ENCODE results near the gene OR6Q1. TPM values are rescaled to one million over a fixed set of nuclear protein-coding genes. Genes with fewer than 3 reads are reported as not detected.

Gene OR6Q1
- total RNA-seq, 1 experiment from 2014 or later: not detected

- TF ChIP-seq, protein P1, sequence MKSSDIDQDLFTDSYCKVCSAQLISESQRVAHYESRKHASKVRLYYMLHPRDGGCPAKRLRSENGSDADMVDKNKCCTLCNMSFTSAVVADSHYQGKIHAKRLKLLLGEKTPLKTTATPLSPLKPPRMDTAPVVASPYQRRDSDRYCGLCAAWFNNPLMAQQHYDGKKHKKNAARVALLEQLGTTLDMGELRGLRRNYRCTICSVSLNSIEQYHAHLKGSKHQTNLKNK (CRISPR knock-in tag; IDR thresholded peaks at IDR 0.05): no peak
- TF ChIP-seq, protein P2, sequence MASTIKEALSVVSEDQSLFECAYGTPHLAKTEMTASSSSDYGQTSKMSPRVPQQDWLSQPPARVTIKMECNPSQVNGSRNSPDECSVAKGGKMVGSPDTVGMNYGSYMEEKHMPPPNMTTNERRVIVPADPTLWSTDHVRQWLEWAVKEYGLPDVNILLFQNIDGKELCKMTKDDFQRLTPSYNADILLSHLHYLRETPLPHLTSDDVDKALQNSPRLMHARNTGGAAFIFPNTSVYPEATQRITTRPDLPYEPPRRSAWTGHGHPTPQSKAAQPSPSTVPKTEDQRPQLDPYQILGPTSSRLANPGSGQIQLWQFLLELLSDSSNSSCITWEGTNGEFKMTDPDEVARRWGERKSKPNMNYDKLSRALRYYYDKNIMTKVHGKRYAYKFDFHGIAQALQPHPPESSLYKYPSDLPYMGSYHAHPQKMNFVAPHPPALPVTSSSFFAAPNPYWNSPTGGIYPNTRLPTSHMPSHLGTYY (CRISPR knock-in tag; IDR thresholded peaks at IDR 0.05): no peak
- TF ChIP-seq ZNF263 (CRISPR knock-in tag; IDR thresholded peaks at IDR 0.05; ENCODE audit: low read depth) (no peak), NR2C2 (CRISPR knock-in tag; IDR thresholded peaks at IDR 0.05) (no peak), ZNF671 (CRISPR knock-in tag; IDR thresholded peaks at IDR 0.05) (no peak), TEAD4 (CRISPR knock-in tag; IDR thresholded peaks at IDR 0.05) (no peak), E2F5 (CRISPR knock-in tag; IDR thresholded peaks at IDR 0.05) (no peak), PREB (CRISPR knock-in tag; IDR thresholded peaks at IDR 0.05; ENCODE audit: borderline replicate concordance) (no peak), TP53 (CRISPR knock-in tag; IDR thresholded peaks at IDR 0.05) (no peak), AFF4 (CRISPR knock-in tag; IDR thresholded peaks at IDR 0.05; ENCODE audit: borderline replicate concordance) (no peak), RORB (CRISPR knock-in tag; IDR thresholded peaks at IDR 0.05) (no peak)
- TF ChIP-seq, protein P3, sequence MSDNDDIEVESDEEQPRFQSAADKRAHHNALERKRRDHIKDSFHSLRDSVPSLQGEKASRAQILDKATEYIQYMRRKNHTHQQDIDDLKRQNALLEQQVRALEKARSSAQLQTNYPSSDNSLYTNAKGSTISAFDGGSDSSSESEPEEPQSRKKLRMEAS (CRISPR knock-in tag; IDR thresholded peaks at IDR 0.05): no peak
- TF ChIP-seq, protein P4, sequence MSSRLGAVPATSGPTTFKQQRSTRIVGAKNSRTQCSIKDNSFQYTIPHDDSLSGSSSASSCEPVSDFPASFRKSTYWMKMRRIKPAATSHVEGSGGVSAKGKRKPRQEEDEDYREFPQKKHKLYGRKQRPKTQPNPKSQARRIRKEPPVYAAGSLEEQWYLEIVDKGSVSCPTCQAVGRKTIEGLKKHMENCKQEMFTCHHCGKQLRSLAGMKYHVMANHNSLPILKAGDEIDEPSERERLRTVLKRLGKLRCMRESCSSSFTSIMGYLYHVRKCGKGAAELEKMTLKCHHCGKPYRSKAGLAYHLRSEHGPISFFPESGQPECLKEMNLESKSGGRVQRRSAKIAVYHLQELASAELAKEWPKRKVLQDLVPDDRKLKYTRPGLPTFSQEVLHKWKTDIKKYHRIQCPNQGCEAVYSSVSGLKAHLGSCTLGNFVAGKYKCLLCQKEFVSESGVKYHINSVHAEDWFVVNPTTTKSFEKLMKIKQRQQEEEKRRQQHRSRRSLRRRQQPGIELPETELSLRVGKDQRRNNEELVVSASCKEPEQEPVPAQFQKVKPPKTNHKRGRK (CRISPR knock-in tag; IDR thresholded peaks at IDR 0.05; ENCODE audit: borderline replicate concordance): no peak
- TF ChIP-seq, protein P5, sequence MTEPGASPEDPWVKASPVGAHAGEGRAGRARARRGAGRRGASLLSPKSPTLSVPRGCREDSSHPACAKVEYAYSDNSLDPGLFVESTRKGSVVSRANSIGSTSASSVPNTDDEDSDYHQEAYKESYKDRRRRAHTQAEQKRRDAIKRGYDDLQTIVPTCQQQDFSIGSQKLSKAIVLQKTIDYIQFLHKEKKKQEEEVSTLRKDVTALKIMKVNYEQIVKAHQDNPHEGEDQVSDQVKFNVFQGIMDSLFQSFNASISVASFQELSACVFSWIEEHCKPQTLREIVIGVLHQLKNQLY (CRISPR knock-in tag; IDR thresholded peaks at IDR 0.05): no peak
Observed at GRCh38 chr11:58028687-58029411, 1.9 kb upstream of the OR6Q1 start (continued).

DNA sequence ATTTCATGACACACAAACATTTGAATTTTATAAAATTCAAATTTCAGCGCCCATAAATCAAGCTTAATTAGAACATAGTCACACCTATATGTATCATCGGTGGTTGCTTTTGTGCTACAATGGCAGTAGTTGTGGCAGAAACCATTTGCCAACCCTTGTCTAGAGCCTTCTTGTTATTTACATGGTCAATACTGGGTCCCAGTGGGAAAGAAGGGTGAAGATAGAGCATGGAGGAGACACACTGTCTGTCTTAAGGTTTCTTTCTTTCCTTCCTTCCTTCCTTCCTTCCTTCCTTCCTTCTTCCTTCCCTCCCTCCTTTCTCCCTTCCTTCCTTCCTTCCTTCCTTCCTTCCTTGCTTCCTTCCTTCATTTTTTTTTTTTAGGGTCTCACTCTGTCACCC, 3.7 kb downstream of the OR6Q1 start:
- ChIA-PET CTCF (no interaction called here), POLR2A (interaction anchor here (0.6 kb wide), 1 partner anchor 480 kb away, joined by 5 read pairs; no protein-coding TSS in a partner anchor)
- H3K27ac Mint-ChIP-seq: no peak overlapping the region
- DNase-seq (ENCODE audit: low spot score): no peak
- peaks cover 6% of the 10 kb centered on the region for H3K36me3 Mint-ChIP-seq
- ATAC-seq: no peak
- H3K4me3 Mint-ChIP-seq: no peak overlapping the region
- H3K4me1 Mint-ChIP-seq: no peaks in the 10 kb centered on the region
- peaks cover 33% of the 10 kb centered on the region for H3K9me3 Mint-ChIP-seq
- peaks cover 8% of the 10 kb centered on the region for H3K27me3 Mint-ChIP-seq (ENCODE audit: low read depth)
- no peak for TF ChIP-seq MYBL2 (CRISPR knock-in tag; IDR thresholded peaks at IDR 0.05)
- TF ChIP-seq, protein P6, sequence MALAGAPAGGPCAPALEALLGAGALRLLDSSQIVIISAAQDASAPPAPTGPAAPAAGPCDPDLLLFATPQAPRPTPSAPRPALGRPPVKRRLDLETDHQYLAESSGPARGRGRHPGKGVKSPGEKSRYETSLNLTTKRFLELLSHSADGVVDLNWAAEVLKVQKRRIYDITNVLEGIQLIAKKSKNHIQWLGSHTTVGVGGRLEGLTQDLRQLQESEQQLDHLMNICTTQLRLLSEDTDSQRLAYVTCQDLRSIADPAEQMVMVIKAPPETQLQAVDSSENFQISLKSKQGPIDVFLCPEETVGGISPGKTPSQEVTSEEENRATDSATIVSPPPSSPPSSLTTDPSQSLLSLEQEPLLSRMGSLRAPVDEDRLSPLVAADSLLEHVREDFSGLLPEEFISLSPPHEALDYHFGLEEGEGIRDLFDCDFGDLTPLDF (CRISPR knock-in tag; IDR thresholded peaks at IDR 0.05): no peak
- no peak for TF ChIP-seq ZNF138 (CRISPR knock-in tag; conservative IDR thresholded peaks at IDR 0.05)
- TF ChIP-seq NR3C1 (CRISPR knock-in tag; conservative IDR thresholded peaks at IDR 0.05; ENCODE audit: low read depth): no peak
- TF ChIP-seq, protein P7, sequence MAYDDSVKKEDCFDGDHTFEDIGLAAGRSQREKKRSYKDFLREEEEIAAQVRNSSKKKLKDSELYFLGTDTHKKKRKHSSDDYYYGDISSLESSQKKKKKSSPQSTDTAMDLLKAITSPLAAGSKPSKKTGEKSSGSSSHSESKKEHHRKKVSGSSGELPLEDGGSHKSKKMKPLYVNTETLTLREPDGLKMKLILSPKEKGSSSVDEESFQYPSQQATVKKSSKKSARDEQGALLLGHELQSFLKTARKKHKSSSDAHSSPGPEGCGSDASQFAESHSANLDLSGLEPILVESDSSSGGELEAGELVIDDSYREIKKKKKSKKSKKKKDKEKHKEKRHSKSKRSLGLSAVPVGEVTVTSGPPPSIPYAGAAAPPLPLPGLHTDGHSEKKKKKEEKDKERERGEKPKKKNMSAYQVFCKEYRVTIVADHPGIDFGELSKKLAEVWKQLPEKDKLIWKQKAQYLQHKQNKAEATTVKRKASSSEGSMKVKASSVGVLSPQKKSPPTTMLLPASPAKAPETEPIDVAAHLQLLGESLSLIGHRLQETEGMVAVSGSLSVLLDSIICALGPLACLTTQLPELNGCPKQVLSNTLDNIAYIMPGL (CRISPR knock-in tag; IDR thresholded peaks at IDR 0.05): no peak
- TF ChIP-seq, protein P8, sequence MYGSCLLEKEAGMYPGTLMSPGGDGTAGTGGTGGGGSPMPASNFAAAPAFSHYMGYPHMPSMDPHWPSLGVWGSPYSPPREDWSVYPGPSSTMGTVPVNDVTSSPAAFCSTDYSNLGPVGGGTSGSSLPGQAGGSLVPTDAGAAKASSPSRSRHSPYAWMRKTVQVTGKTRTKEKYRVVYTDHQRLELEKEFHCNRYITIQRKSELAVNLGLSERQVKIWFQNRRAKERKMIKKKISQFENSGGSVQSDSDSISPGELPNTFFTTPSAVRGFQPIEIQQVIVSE (CRISPR knock-in tag; IDR thresholded peaks at IDR 0.05; ENCODE audit: borderline replicate concordance): no peak

Data from WTC11 (cell line).